NCI-H1694 treated with DMSO at 0.1 percent for 48 hours (cell line): ENCODE data around the gene GNG2.

Experiments used
- DNase-seq: peaks from one replicate; lab custom pipeline; 2025; lab: John Stamatoyannopoulos, UW

The GNG2 gene

DNA sequence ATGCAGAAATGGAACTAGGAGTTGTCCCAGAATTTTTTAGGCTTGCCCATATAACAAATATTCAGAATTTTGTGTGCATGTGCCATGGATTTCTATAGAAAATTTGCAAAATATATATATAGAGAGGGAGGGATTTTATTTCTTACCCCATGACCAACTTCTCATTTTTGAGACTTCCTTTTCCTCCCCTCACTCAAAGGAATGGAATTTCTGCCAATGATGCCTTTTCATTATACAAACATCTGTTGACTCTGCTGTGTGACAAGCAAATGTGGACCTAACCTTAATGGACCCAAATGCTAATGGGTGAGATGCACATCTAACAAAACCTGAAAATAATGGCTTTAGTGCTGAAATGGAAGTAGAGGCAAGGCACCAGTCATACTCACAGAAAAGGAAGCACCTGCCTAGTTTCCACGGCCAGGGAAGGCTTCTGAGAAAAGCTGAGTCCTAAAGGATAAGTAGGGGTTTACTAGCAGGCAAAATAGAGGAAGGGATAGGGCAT, 3.6 kb upstream of the GNG2 start:
- no peak for DNase-seq

DNA sequence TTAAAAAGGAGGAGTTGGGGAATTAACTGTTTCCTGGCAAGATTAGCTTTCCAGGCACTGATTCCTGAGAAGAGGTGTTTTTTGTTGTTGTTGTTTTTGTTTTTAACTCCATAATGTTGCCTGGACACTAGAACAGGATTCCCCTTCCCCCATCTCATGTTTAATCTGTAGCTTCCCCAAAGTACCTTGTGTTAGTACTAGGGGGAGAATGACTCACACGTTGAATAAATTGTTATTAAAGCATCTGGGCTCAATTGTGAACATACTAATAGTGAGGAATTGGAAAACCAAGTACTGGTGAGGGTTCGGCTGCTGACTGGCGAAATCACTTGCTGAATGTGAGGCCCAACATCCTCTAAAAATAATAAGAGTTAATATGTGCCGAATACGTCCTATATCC, 1.3 kb upstream of the GNG2 start:
- no peak for DNase-seq

DNA sequence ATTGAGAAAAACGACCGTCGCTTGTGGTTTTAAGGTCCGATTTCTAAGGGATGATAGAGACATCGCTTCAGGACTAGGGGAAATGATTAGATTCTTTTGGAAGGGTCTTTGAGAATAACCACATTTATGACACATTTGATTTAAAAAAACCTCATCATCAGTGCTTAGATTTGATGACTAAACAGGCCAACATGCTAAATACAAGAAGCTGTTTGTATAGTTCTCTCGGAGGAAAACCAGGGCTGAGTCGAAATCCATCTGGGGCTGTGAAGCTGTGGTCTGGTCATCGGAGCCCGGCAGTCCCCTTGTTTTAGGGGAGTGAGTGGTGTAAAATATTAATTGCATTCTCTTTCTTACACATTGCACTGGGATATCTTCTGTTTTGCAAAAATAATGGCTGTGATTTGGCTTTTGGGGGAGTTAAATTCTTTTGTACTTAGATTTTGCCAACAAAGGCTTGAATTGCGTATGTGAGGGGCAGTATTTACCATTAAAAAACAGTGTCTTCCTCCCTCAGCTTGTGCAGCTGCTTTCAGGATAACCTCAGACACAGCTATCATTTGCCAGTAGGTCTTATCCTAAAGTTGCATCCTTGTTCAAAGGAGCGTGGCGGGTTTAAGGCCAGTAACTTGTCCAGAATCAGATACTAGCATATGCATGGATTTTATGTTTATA, 550 bp downstream of the GNG2 start:
- DNase-seq = no peak

DNA sequence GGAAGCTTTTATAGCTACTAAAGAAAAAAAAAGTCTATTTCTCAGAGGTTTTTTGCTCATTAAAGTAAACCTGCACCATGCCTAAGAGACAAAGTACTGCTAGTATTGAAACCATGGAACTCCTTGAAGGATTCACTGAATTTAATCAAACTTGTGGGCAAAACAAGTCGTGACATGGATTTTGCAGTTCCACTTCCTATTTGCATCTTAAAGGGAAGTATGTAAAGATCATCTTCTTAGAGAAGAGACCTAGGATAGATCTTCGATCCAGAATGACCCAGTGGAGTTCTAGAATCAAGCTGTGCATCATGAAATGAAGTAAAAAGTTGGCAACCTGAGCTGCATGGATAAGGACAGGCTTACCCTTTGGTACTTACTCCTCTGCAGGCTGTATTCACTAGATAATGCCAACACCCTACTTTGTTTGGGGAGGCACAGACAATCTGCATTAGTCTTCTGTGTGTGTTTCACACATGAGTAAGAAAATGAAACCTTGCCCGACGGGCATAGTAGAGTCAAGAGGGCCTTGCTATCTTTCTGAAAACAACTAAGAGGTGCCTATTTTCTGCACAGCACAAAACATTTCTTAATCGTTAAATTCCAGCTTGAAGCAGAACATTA, 1.9 kb downstream of the GNG2 start:
- DNase-seq = no peak

DNA sequence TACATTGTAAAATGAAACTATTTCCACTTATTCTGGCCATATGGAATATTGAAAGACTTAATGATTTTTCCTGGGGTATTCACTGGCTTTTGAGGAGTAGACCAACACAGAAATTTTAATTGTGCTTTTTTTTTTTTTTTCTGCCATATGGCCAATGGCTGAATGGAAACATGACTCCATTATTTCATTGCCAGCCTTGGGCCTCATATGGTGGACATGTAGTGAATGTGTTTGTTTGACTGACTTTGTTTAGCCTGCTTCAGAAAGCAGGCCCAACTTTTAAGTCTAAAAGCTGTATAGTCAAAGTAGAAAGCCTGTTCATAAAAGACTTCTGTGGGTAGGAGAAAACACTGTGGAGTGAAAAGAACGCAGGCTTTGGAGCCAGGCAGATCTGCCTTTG, 2.4 kb downstream of the GNG2 start:
- no peak for DNase-seq

DNA sequence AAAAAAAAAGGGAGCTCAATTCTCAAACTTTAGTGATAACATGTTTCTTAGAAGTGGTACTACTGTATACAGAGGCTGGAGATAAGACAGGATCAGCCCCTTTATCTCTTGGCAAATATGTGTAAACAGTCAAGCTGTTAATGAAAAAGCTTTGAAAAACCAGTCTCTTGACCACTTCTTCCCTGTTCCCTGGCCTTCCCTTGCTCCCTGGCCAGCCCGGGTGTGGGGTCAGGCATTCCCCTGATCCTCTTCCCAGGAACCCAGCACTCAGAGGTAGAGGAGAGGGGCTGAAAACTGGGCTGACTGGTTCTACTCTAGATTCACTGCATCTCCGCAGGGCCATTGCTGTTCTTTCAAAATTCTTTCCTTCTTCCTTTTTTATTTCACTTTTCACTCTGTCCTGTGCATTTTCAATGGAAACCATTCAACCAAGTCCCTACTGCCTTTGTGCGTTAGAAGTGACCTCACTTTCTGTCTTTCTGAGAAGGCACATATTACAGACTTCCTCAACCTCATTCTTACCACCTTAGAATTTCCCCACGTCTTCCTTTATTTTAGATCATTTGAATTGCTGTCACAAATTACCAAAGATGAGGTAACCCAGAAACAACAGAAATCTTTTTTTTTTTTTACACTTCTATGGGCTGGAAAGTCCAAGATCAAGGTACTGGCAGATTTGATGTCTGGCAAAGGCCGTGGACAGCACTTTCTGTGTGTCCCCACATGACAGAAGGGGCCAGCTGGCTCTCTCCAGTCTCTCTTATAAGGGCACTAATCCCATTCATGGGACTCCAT, 5.7 kb downstream of the GNG2 start:
- DNase-seq = no peak

DNA sequence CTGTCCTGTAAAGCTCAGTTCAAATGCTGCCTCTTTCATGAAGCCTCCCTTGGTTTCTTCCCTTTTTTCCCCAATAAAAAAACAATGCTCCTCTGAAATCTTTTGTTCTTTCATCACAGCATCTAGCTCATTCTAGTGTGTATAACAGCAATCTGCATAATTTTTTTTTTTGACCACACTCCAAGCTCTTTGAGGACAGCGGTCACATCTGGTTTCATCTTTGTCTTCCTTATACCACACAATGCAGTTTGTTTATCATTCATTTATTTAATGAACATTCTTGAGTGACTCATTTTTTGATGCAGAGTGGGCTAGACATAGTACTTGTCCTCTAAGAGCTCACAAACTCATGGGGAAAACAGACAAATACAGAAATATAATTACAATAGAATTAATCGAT, 7.3 kb downstream of the GNG2 start:
- DNase-seq = no peak

DNA sequence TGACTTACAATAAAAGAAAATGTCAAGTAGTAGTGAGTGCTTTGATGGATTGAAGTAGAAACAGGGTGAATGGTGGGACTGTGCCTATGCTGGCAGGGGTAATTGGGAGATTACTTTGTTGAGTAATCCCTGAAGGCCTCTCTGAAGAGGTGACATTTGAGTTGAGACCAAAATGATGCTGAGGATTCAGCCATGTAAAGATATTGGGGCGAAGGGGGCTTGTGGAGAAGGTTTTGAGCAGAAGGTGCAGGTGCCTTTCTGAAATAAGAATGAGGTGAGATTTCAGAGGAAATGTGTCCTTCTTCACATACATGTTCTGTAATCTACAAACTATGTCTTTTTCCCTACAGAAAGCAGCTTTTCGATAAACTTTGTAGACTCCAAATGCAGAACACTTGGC, 8.0 kb downstream of the GNG2 start:
- DNase-seq = no peak

DNA sequence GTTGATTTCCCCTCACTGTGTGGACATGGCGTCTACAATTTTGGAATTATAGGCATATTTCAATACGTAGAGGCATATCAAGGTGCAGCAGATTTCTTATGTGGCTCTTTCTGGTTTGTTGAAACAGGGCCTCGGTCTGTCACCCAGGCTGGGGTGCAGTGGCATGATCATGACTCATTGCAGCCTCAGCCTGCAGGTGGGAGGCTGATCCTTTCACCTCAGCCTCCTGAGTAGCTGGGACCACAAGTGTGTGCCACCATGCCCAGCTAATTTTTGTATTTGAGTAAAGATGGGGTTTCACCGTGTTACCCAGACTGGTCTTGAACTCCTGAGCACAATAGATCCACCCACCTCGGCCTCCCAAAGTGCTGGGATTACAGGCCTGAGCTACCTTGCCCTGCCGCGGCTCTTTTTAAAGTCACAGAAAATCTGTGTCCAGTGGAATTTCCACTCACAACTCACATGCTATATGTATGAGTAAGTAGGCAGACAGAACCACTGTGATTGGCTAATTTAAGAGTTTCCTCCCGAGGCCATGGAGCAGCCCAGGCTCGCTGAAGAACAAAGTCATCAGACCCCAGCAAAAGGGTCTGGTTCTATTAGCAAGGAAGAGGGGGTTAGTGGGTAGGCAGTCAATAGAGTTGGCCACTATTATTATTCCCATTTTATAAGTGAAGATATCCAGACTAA, 9.1 kb downstream of the GNG2 start:
- no peak for DNase-seq

DNA sequence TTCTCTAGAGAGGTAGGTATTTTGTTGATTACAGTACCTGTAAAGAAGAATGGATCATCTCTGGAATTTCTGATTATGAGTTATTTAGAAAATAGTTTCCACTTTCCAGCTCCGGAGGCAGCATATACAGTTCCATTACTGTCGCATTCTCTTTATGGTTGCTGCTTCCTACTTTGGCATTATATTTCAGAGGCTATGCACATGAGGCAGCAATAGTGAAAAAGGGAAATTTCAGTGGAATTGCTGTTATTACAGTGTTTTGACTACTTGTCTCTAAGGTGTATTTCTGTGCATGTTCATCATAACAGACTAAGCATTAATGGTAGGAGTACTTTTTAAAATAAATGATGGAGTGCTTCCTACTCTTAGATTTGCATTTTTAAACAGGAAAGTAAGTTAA, 10.2 kb downstream of the GNG2 start:
- no peak for DNase-seq

DNA sequence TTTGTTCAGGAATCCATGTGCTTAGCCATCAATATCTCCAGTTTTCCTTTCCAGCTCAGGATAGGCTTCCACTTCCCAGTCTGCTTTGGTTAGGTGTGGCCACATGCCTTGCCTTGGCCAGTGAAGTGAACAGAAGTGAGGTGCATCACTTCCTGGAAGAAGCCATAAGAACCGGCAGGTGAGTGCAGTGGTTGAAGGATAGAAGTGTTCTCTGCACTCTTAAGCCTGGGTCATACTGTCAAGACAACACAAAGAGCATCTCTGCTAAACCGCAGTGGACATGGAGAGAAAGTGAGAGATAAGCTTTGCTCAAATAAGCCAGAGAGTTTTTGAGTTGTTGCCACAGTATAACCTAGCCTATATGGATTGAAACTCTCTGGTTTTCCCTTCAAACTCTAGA, 11.4 kb downstream of the GNG2 start:
- DNase-seq = no peak

DNA sequence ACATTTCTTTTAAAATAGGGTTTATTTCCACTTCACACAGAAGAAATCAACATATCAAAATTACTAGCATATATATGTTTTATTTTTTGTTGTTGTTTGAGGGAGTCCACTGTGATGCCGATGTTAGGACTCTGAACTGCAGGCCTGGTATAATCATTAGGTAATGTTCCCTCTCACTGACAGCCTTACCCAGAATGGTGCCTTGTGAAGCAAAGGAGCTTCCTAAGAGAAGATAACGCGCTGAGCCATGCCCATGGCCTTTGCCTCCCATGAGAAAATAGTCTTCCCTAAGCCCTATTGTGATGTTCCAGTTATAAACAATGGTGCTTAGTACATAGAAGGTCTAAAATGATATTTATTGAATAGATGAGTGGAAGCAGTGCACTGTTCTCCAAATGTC, 12.0 kb downstream of the GNG2 start:
- no peak for DNase-seq

DNA sequence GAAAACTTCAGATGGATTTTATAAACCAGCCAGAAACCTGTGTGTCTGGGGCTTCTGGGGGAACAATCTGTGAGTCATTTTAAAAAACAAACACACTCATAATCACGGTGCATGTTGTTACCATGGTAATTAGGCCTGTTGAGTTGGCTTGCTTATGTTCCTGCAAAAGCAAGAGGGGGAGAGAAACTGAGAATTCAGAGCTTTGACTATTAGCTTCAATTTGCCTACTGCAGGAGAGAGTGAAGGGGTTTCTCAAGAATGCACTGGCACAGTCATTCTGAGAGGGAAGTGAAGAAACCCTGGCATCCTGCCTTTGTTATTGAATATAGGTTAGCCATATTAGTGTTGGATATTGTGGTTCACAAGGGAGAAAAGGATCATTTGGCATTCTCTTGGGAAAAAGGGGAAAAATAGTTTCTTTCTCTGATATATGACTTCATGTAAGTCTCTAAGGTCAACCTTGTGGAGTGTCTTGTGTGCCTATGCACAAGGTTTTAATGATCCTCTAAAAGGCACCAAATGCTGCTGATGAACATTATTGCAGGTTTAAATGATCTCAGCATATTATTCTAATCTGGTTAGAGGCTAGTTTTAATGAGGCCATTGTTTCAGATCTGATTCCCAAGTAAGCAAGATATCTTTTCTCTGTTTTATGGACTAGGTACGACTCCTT, 12.9 kb downstream of the GNG2 start:
- peak; percentile 74 for DNase-seq

DNA sequence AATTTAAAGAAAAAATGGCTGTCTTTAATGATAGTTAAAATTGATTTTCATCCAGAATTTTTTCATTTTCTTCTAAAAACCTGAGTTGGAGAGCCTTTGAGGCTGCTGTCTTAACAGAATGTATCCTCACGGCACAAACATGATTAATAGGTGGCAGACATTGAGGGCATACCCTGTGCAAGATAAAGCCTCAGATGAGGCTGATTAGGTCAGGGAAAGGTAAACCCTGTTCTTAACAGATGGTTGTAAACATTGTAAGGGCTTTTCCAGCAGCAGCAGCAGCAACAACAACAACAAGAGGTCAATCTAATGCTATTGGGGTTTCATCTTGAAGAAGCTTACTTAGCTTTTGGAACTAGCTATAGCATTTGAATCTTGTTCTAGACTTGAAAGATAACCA, 17.4 kb downstream of the GNG2 start:
- no peak for DNase-seq

DNA sequence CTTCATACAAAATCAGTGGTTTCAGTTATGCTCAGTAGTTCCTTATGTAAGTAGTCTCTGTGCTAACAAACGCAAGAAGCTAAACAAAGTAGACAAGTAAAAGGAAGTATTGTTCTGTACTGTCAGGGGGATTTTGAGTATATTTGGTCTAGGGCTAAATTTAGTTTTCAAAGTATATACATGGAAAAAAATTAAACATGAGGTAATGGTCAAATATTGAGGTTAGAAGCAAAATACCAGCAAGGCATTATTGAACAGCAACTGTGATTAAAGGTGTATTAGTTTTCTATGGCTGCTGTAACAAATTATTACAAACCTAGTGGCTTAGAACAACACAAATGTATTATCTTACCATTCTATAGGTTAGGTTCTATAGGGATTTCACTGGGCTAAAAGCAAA, 18.8 kb downstream of the GNG2 start:
- DNase-seq = no peak

DNA sequence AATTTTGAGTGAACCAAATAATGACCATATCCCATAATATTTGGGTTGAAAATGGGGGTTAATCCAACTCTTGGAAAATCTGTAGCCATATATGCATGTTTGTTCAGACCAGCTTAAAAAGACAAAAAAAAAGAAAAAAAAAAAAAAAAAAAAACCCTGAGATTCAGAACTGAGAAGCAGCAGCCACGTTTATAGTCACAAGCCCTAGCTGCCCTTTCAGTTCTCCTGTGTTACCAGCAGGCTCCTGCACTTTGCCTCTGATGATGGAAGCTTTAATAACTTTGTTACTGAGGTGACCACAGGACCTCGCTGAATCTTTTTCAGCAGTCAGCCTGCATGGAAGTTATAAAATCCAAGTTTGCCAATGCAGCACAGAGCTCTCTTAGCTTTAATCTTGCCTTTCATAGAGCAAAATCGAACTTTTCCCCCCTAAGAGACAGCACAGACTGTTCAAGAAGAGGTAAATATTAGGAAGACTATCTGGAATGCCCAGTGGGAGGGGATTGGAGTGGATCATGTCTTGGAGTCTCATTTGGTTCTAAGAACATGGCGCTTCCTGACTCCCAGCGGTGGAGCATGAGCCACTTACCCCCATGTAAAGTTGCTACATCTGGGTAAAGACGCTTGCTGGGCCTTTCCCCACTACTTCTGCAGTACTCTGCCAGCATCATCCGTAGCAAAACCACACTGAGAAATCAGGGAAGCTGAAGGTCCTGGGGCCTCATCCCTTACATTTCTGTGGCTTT, 20.6 kb downstream of the GNG2 start:
- no peak for DNase-seq

DNA sequence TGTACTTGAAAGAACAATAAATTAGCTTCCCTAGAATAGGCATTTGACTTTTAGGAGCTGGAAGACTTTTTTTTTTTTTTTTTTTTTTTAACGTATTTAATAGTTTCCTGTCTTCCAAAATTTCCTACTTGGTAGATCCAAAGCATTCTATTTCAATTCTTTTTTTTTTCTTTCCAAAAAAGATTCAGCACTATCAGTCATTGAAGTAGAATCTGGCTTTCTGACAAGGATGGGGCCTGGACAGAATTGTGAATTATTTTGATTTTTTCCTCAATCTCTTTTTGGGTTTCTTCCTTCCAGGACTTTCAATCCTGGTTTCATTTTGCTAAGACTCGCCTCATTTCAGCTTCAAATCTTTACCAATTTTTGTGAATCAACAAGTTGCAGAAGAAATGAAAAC, 21.2 kb downstream of the GNG2 start:
- no peak for DNase-seq

DNA sequence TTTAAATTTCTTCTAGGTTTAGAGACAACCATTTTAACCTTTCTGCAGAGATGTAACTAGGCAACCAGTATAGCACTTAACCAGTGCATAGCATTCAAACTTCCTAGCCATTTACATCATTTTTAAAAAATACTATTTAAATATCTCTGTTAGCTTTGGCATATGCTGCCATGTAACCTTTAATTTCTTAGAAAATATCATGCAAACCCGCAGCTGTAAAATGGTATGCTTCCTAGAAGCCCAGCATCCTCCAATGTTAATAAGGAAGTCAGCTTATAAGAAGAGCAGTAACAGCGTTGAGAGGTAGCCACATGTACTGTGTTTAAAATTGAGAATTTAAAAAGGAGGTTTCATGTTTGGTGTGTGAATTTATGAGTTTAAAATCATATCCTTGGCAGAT, 22.8 kb downstream of the GNG2 start:
- no peak for DNase-seq

DNA sequence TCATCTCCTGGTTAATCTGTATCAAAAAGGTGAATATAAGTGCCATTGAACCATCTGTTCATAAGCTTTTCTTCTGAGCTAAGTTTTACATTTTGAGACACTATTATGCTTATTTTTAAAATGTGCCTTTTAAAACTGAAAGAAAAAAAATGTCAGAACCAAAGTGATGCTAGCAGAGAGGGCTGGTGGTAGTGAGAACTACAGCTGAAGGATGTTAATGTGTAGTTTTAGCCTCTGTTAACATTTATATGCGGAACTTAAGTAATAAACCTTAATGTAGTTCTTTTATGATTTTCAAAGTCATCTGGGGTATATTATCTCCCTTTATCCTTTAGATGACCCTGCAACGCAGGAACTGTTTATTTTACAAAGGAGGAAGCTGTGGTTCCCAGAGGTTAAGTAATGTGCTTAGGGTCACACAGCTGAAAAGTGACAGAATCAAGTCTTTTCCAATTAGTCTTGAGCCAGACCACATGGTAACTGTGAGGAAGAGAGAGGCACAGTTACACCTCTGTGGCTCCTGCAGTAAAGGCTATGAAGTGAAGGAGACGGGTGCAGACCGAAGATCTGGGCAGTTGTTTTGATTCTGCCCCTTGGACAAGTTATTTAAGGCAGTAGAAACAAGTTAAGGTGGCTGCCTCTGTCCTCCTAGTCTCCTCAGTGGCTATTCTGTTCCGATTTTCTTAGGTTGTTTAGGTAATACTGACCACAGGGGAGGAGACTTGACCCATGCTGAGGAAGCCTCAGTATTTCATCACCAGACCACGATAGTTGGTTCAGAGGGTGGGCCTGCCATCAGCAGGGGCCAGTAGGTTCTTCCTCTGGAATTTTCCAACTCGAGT, 23.9 kb downstream of the GNG2 start:
- DNase-seq = no peak

DNA sequence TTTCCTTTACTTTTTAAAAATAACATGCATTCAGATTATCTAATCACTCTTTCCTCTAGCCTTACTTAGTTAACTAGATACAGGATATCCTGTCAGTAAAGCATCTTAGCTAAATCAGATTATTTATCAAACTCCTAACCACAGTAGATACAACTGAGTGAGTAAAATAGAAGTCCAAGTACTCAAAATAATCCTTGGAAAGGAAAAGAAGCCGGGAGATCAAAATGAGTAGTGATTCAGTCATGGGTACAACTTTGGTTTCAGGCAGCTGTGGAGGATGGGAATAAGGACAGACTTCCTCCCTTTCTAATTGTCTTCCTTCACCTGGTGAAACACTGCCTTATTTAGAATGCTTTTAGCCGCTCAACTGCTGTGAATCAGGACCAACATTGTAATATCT, 29.4 kb downstream of the GNG2 start:
- DNase-seq = no peak
